HAP-1 (cell line): Measurements from ENCODE around the gene CCDC9B.
A peak's percentile ranks its signal among the peaks of the same experiment; 100 is the strongest.

Experiments
- DNase-seq, 2 experiments: peaks; one replicate each; pipeline ENCODE4 v3.0.0-alpha.2; 2016 to 2020; ENCODE audit warnings: low spot score in 2 of 2
- H3K27me3 ChIP-seq: fragments of 250-450 bp; sonication (Bioruptor Pico); 2 replicates; pipeline ENCODE4 v1.5.1; 2020; ENCODE audit warnings: low read depth, mild to moderate bottlenecking, moderate library complexity
- H3K36me3 ChIP-seq: fragments of 250-450 bp; sonication (Bioruptor Pico); replicated peaks from 2 replicates; pipeline ENCODE4 v1.5.1; 2020; ENCODE audit warnings: mild to moderate bottlenecking
- H3K4me1 ChIP-seq: fragments of 250-450 bp; sonication (Bioruptor Pico); 2 replicates; pipeline ENCODE4 v1.5.1; 2020; ENCODE audit warnings: mild to moderate bottlenecking
- H3K4me3 ChIP-seq: fragments of 250-450 bp; sonication (Bioruptor Pico); 2 replicates; pipeline ENCODE4 v1.5.1; 2020; ENCODE audit warnings: mild to moderate bottlenecking, moderate library complexity
- H3K9me3 ChIP-seq: fragments of 250-450 bp; sonication (Bioruptor Pico); 2 replicates; pipeline ENCODE4 v1.5.1; 2020; ENCODE audit warnings: mild to moderate bottlenecking, moderate library complexity
- in situ Hi-C: fragments of 300-500 bp; cut with MboI; formaldehyde crosslinking; loops from 3 replicates; pipeline ENCODE4 v1.14.3; 2020; ENCODE audit warnings: low sequenced_read_pairs, inconsistent platforms, mixed read lengths

The CCDC9B gene

GRCh38 chr15:40345225-40345866 lies 4.6 kb upstream of the CCDC9B start:
- in situ Hi-C loops, result no loop called here
- DNase-seq, result no peak
- no peaks in the 10 kb centered on the region for H3K9me3 ChIP-seq
- peaks cover 10% of the 10 kb centered on the region for H3K4me1 ChIP-seq
- H3K27me3 ChIP-seq, result no peaks in the 10 kb centered on the region
- H3K4me3 ChIP-seq, result no peak overlapping the region
- no peaks in the 10 kb centered on the region for H3K36me3 ChIP-seq

DNA sequence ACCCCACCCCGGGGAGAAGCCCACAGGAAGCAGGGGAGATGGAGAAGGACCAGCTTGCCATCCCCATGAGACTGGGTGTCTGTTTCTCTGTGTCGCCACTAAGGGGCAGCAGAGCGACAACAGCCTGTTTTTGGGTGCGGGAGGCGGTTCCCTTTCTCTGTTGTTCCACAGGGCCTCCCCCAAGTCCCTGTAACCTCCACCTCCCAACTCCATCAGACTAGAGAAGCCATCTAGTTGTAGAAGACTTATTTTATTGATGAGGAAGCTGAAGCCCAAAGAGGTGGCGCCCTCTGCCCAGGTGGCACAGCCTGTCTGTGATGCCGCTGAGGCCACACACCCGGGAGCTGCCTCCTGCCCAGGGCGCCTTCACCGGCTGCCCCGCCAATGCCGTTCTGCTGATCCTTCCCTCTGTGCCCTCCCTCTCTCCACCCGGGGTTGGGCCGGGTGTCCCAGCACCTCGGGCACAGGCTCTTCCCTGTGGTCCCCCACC lies 3.9 kb upstream of the CCDC9B start:
- in situ Hi-C loops, result no loop called here
- DNase-seq, result peak; percentile 59 to 77

GRCh38 chr15:40344217-40344616 lies 3.5 kb upstream of the CCDC9B start:
- in situ Hi-C loops, result no loop called here

More for the DNA sequence above, 3.9 kb upstream of the CCDC9B start:
- no peak overlapping the region for H3K4me3 ChIP-seq
- H3K27me3 ChIP-seq, result no peaks in the 10 kb centered on the region
- peaks cover 15% of the 10 kb centered on the region for H3K4me1 ChIP-seq
- H3K9me3 ChIP-seq, result no peaks in the 10 kb centered on the region
- no peaks in the 10 kb centered on the region for H3K36me3 ChIP-seq

DNA sequence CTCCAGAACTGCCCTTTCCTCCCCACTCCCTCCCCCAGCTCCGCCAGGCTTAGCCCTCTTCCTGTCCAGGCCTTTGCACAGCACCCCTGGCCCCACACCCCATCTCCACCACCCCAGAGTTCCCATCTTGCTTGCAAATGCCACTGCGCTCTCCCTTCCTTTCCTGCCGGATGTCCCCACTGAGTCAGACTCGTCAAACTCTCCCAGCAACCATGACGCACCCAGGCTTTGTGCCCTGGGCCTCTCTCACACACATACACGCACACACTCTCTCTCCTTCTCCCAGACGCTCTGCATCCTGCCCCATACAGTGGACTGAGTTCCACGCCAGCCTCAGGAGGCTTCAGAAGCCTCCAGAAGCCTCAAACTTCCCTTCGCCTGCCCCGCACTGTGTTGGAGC lies 2.8 kb upstream of the CCDC9B start:
- no peak for DNase-seq
- Histone ChIP-seq H3K36me3 (no peaks in the 10 kb centered on the region), H3K27me3 (no peaks in the 10 kb centered on the region), H3K4me3 (no peak overlapping the region), H3K9me3 (no peaks in the 10 kb centered on the region), H3K4me1 (peaks cover 15% of the 10 kb centered on the region)
- in situ Hi-C loops, result no loop called here

More at GRCh38 chr15:40344217-40344616, 3.5 kb upstream of the CCDC9B start:
- Histone ChIP-seq H3K4me1 (peaks cover 15% of the 10 kb centered on the region), H3K27me3 (no peaks in the 10 kb centered on the region), H3K9me3 (no peaks in the 10 kb centered on the region), H3K36me3 (no peaks in the 10 kb centered on the region), H3K4me3 (no peak overlapping the region)
- DNase-seq, result no peak

GRCh38 chr15:40342416-40343320 lies 1.9 kb upstream of the CCDC9B start:
- DNase-seq, result no peak
- H3K4me3 ChIP-seq, result no peak overlapping the region
- in situ Hi-C loops, result no loop called here
- H3K4me1 ChIP-seq, result peaks cover 15% of the 10 kb centered on the region
- H3K9me3 ChIP-seq, result no peaks in the 10 kb centered on the region
- no peaks in the 10 kb centered on the region for H3K36me3 ChIP-seq
- no peaks in the 10 kb centered on the region for H3K27me3 ChIP-seq

- peak in 1 of 2 experiments; percentile 54 for DNase-seq
- peak overlapping the region; percentile 12 for H3K4me3 ChIP-seq
- H3K36me3 ChIP-seq, result no peaks in the 10 kb centered on the region
- in situ Hi-C loops, result no loop called here
- no peaks in the 10 kb centered on the region for H3K27me3 ChIP-seq
- H3K9me3 ChIP-seq, result no peaks in the 10 kb centered on the region
- H3K4me1 ChIP-seq, result peaks cover 15% of the 10 kb centered on the region
Observed at GRCh38 chr15:40340038-40340739, 550 bp downstream of the CCDC9B start.

- Histone ChIP-seq H3K36me3 (no peaks in the 10 kb centered on the region), H3K9me3 (no peaks in the 10 kb centered on the region), H3K27me3 (no peaks in the 10 kb centered on the region), H3K4me1 (peaks cover 15% of the 10 kb centered on the region), H3K4me3 (no peak overlapping the region)
- DNase-seq, result no peak
- in situ Hi-C loops, result no loop called here
Observed at GRCh38 chr15:40339621-40339945, 1.2 kb downstream of the CCDC9B start.

DNA sequence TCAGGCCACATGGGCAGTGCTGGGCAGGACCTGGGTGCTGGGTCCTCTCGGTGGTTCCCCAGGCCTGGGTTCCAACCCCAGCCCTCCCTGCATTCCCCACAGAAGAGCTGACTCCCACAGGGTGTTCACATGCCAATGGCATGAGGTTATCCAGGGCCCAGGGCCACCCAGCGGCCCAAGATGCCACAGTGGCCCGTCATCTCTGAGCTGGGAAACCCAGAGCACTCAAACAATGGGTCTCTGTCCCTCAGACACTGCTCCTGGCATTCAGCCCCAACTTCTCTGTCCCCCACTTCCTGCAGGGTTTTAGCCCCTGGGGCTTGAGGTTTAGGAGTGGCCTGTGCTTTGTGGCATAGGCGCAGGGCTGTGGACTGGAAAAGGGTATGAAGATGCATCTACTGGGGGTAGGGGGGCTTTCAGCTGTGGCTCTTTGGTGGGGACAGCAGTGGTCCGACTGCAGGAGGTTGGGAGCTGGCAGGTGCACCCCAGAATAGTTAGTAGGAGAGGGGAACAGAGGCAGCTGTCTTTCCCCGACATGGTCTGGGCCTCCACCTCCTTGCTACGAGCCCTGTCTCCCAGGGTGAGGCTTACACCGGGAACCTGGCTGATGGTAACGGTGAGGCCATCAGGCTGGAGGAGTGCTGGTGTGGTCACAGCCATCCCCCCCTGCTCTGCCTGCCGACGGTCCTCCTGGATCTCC lies 1.7 kb downstream of the CCDC9B start:
- H3K36me3 ChIP-seq, result no peaks in the 10 kb centered on the region
- H3K4me1 ChIP-seq, result peaks cover 15% of the 10 kb centered on the region
- no peak for DNase-seq
- in situ Hi-C loops, result no loop called here
- no peaks in the 10 kb centered on the region for H3K9me3 ChIP-seq
- no peaks in the 10 kb centered on the region for H3K27me3 ChIP-seq
- H3K4me3 ChIP-seq, result no peak overlapping the region

DNA sequence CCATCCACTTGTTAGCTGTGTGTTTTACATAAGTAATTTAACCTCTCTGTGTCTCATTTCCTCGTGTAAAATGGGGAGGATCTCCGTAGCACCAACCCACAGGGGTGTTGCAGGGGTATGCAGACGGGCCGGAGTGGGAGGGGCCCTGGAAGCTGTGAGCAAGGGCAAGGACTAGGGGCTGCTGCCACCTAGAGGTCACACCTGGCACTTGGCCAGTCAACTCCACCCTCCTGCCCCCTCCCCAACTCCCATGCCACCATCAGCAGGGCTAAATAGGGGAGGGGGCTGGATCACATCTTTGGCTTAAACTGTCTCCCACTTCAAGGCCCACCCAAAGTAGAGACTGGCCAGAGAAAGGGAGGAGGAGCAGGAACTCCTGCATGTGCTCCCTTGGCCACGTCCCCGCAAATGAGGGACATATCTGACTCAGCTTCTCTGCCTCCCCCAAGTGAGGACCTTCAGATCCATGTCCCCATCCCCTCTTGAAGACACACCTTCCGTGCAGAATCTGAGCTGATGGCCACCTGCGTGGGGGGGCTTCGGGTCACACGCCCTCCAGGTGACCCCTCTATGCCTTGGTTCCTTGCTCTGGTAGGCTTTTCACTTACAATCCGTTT lies 2.6 kb downstream of the CCDC9B start:
- in situ Hi-C loops, result no loop called here
- DNase-seq, result peak; percentile 86 to 94
- no peaks in the 10 kb centered on the region for H3K9me3 ChIP-seq
- H3K4me3 ChIP-seq, result no peak overlapping the region
- no peaks in the 10 kb centered on the region for H3K27me3 ChIP-seq
- H3K4me1 ChIP-seq, result peaks cover 15% of the 10 kb centered on the region
- no peaks in the 10 kb centered on the region for H3K36me3 ChIP-seq

DNA sequence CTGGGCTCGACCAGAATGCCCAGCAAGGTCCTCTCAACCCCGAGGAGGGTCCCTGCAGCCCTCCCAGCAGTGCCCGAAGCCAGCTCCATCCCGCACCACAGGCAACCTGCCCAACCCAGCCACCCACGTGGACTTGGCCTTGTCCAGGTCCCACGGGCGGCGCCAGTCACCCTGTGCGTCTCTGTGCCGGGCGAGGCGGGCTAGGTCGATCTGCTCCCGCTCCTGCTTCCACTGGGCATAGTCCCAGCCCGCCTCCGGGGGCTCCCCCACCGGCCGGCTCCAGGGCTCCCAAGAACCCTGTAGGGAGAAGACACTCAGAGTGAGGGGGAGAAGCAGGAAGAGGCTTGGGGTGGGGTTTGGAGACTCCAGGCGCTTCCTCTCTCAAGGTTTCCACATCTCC lies 3.1 kb downstream of the CCDC9B start:
- in situ Hi-C loops, result no loop called here
- DNase-seq, result no peak
- Histone ChIP-seq H3K4me3 (no peak overlapping the region), H3K36me3 (no peaks in the 10 kb centered on the region), H3K27me3 (no peaks in the 10 kb centered on the region), H3K9me3 (no peaks in the 10 kb centered on the region), H3K4me1 (peaks cover 15% of the 10 kb centered on the region)

GRCh38 chr15:40336744-40337122 lies 4.0 kb downstream of the CCDC9B start:
- H3K4me1 ChIP-seq, result peaks cover 15% of the 10 kb centered on the region

GRCh38 chr15:40335938-40336743 lies 4.6 kb downstream of the CCDC9B start:
- Histone ChIP-seq H3K9me3 (no peaks in the 10 kb centered on the region), H3K27me3 (no peaks in the 10 kb centered on the region), H3K4me3 (no peak overlapping the region), H3K36me3 (no peaks in the 10 kb centered on the region), H3K4me1 (peaks cover 13% of the 10 kb centered on the region)
- DNase-seq, result peak in 1 of 2 experiments; percentile 36
- in situ Hi-C loops, result no loop called here

More at GRCh38 chr15:40336744-40337122, 4.0 kb downstream of the CCDC9B start:
- Histone ChIP-seq H3K36me3 (no peaks in the 10 kb centered on the region), H3K9me3 (no peaks in the 10 kb centered on the region), H3K4me3 (no peak overlapping the region), H3K27me3 (no peaks in the 10 kb centered on the region)
- in situ Hi-C loops, result no loop called here
- DNase-seq, result peak in 1 of 2 experiments; percentile 62
